ENCODE results near the gene HPD. TPM values are rescaled to one million over a fixed set of nuclear protein-coding genes. Genes with fewer than 3 reads are reported as not detected.

Gene HPD
- total RNA-seq, 1 donor from 2014 or later: not detected

Other genes starting within 250 kb of the HPD start
- 16.2 and 18.8 TPM in 2 replicates for gene ORAI1, start 232.3 kb downstream of the HPD start, total RNA-seq
- gene MORN3, start 189.2 kb downstream of the HPD start, total RNA-seq: 0.63 and 1.6 TPM in 2 replicates
- gene TMEM120B, start 146.1 kb downstream of the HPD start, total RNA-seq: 8.6 and 9.2 TPM in 2 replicates
- 6.7 and 7.6 TPM in 2 replicates for gene RHOF, start 65.2 kb downstream of the HPD start, total RNA-seq
- 1.8 and 2.5 TPM in 2 replicates for gene SETD1B, start 54.9 kb downstream of the HPD start, total RNA-seq
- 125 and 135 TPM in 2 replicates for gene PSMD9, start 29.9 kb upstream of the HPD start, total RNA-seq
- 1.7 and 5.5 TPM in 2 replicates for gene CFAP251, start 59.7 kb upstream of the HPD start, total RNA-seq
- gene BCL7A, start 163.0 kb upstream of the HPD start, total RNA-seq: 7.7 and 8.2 TPM in 2 replicates
- 16.5 and 21.6 TPM in 2 replicates for gene MLXIP, start 219.9 kb upstream of the HPD start, total RNA-seq

All from pulmonary artery endothelial cell (primary cell).